Stimulated activated CD4-positive, alpha-beta T cell treated with anti-CD3 and anti-CD28 coated beads, Interleukin-15, amount 100 ng/mL, for 1 hour (primary cell): ENCODE data around the gene TRIOBP.
A peak's percentile ranks its signal among the peaks of the same experiment; 100 is the strongest.

ENCODE experiments used
- DNase-seq, 2 donors: peaks; one replicate each; pipeline ENCODE4 v3.0.0-alpha.2; 2020; ENCODE audit warnings: low read depth in 1 of 2, low spot score in 1 of 2

The TRIOBP gene

GRCh38 chr22:37804352-37804880 lies 107.6 kb downstream of the TRIOBP start:
- no peak for DNase-seq

GRCh38 chr22:37804881-37805809 lies 108.3 kb downstream of the TRIOBP start:
- DNase-seq = peak; percentile 41 to 71

GRCh38 chr22:37805810-37806277 lies 109.0 kb downstream of the TRIOBP start:
- no peak for DNase-seq

GRCh38 chr22:37806409-37807333 lies 109.8 kb downstream of the TRIOBP start:
- no peak for DNase-seq

GRCh38 chr22:37807410-37808293 lies 110.8 kb downstream of the TRIOBP start, which contains the start of gene GCAT:
TSS of gene GCAT (plus strand) at chr22:37807934. CDS start at chr22:37807968, 34 bp downstream.
- DNase-seq = peak; percentile 64 to 84

GRCh38 chr22:37808294-37808657 lies 111.4 kb downstream of the TRIOBP start:
- no peak for DNase-seq

GRCh38 chr22:37809672-37810333 lies 113.0 kb downstream of the TRIOBP start:
- no peak for DNase-seq

GRCh38 chr22:37811867-37812266 lies 115.0 kb downstream of the TRIOBP start:
- DNase-seq = no peak

GRCh38 chr22:37812869-37813678 lies 116.2 kb downstream of the TRIOBP start:
- DNase-seq = no peak

GRCh38 chr22:37815593-37815992 lies 118.7 kb downstream of the TRIOBP start:
- no peak for DNase-seq

GRCh38 chr22:37816543-37817180 lies 119.8 kb downstream of the TRIOBP start:
- DNase-seq = no peak

- peak; percentile 63 to 84 for DNase-seq
Measured at GRCh38 chr22:37817705-37818408, 121.0 kb downstream of the TRIOBP start.

- DNase-seq = peak; percentile 33 to 45
Measured at GRCh38 chr22:37818409-37819104, 121.7 kb downstream of the TRIOBP start.

- DNase-seq = no peak
Measured at GRCh38 chr22:37819105-37819433, 122.2 kb downstream of the TRIOBP start.

- DNase-seq = no peak
Measured at GRCh38 chr22:37820350-37820749, 123.5 kb downstream of the TRIOBP start.

- DNase-seq = no peak
Measured at GRCh38 chr22:37822079-37822833, 125.4 kb downstream of the TRIOBP start.
